ENCODE results near the gene DPF3. TPM values are rescaled to one million over a fixed set of nuclear protein-coding genes. Genes with fewer than 3 reads are reported as not detected.

Gene DPF3
- total RNA-seq, 3 donors from 2014 or later = 0.32 to 2.8 (median 1.3) TPM

DNA sequence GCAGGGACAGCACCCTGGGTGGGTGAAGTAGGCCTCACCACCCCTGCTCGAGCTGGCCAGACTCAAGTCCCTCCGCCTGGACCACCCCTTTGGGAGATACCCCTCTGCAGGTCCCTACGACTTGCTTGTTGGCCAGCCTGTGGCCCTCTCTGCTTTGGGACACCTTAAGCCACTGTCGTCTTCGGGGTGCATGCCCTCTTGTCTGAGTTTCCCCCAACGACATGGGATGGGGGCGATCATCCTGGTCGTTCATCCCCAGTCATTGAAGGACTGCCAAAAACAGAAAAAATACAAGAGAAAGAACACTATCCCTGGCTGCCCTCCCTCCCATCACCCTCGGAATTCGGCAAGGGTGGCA, 151.1 kb downstream of the DPF3 start:
- no peak for DNase-seq (ENCODE audit: low spot score in 2 of 2)
- intact Hi-C loops (cut with DNase I; ENCODE audit: low total_unique reads) = no loop called here
- Histone ChIP-seq H3K9me3 (no peaks in the 10 kb centered on the region), H3K4me1 (no peaks in the 10 kb centered on the region), H3K36me3 (no peaks in the 10 kb centered on the region), H3K27me3 (no peaks in the 10 kb centered on the region), H3K4me3 (no peak overlapping the region), H3K27ac (no peak overlapping the region)
- TF ChIP-seq POLR2AphosphoS5 (IDR thresholded peaks at IDR 0.05) (no peak), POLR2A (IDR thresholded peaks at IDR 0.05) (no peak)
- TF ChIP-seq, protein P1, sequence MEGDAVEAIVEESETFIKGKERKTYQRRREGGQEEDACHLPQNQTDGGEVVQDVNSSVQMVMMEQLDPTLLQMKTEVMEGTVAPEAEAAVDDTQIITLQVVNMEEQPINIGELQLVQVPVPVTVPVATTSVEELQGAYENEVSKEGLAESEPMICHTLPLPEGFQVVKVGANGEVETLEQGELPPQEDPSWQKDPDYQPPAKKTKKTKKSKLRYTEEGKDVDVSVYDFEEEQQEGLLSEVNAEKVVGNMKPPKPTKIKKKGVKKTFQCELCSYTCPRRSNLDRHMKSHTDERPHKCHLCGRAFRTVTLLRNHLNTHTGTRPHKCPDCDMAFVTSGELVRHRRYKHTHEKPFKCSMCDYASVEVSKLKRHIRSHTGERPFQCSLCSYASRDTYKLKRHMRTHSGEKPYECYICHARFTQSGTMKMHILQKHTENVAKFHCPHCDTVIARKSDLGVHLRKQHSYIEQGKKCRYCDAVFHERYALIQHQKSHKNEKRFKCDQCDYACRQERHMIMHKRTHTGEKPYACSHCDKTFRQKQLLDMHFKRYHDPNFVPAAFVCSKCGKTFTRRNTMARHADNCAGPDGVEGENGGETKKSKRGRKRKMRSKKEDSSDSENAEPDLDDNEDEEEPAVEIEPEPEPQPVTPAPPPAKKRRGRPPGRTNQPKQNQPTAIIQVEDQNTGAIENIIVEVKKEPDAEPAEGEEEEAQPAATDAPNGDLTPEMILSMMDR (IDR thresholded peaks at IDR 0.05) = no peak

DNA sequence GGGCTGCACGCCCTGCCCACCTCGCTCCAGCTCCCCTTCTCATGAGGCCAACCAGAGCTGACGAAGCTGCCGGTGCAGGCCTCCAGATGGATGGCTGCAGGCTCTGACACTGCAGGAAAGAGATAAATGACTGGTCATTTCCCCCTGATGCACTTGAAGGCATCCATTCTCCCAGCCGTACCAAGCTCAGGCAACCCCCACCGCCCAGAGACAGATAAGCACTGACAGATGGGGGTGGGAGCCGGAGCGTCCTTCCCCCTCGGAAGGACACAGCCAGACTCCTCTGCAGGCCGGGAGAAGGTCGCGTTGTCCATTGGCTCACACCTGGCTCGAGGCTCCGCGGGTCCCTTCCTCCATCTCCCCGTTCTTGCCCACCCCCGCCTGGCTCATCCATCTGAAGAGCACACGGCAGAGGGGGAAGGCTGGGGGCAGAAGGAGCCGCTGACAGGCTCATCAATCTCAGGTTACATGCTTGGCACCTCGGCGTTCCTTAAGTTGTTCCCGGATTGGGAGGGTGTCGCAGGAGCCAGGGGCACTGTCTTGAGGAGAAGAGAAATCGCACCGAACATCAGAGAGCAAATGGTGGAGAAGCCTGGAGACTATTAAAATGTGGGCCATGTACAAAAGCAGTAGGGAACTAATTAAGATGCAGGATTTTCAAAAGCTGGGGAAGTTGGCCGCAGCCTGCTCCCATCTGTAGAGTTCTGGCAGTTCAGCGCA, 151.6 kb downstream of the DPF3 start:
- no peak for DNase-seq (ENCODE audit: low spot score in 2 of 2)
- TF ChIP-seq POLR2A (IDR thresholded peaks at IDR 0.05) (no peak), POLR2AphosphoS5 (IDR thresholded peaks at IDR 0.05) (no peak)
- TF ChIP-seq, protein P1 (IDR thresholded peaks at IDR 0.05) = no peak
- intact Hi-C loops (cut with DNase I; ENCODE audit: low total_unique reads) = no loop called here
- no peaks in the 10 kb centered on the region for H3K9me3 ChIP-seq
- H3K27me3 ChIP-seq = no peaks in the 10 kb centered on the region
- no peak overlapping the region for H3K27ac ChIP-seq
- H3K4me1 ChIP-seq = no peaks in the 10 kb centered on the region
- no peaks in the 10 kb centered on the region for H3K36me3 ChIP-seq
- H3K4me3 ChIP-seq = no peak overlapping the region

DNA sequence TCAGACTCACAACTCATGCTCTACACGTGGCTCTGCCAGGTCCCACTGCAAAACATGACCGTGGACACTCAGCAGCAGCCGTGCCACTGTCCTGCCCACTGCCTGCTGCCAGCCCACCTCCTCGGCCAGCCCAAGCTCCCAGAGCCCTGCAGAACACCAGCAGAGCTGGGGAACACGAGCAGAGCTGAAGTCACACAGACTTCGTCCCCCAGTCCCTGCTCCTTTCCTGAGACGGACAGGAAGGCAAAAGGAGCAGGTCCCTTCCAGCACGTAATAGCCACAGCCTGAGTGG, 152.1 kb downstream of the DPF3 start:
- H3K27me3 ChIP-seq = no peaks in the 10 kb centered on the region
- TF ChIP-seq POLR2AphosphoS5 (IDR thresholded peaks at IDR 0.05) (no peak), POLR2A (IDR thresholded peaks at IDR 0.05) (no peak)
- TF ChIP-seq, protein P1 (IDR thresholded peaks at IDR 0.05) = no peak
- no peak for DNase-seq (ENCODE audit: low spot score in 2 of 2)
- intact Hi-C loops (cut with DNase I; ENCODE audit: low total_unique reads) = no loop called here
- no peaks in the 10 kb centered on the region for H3K4me1 ChIP-seq
- no peaks in the 10 kb centered on the region for H3K9me3 ChIP-seq
- H3K4me3 ChIP-seq = no peak overlapping the region
- H3K27ac ChIP-seq = no peak overlapping the region
- H3K36me3 ChIP-seq = no peaks in the 10 kb centered on the region

DNA sequence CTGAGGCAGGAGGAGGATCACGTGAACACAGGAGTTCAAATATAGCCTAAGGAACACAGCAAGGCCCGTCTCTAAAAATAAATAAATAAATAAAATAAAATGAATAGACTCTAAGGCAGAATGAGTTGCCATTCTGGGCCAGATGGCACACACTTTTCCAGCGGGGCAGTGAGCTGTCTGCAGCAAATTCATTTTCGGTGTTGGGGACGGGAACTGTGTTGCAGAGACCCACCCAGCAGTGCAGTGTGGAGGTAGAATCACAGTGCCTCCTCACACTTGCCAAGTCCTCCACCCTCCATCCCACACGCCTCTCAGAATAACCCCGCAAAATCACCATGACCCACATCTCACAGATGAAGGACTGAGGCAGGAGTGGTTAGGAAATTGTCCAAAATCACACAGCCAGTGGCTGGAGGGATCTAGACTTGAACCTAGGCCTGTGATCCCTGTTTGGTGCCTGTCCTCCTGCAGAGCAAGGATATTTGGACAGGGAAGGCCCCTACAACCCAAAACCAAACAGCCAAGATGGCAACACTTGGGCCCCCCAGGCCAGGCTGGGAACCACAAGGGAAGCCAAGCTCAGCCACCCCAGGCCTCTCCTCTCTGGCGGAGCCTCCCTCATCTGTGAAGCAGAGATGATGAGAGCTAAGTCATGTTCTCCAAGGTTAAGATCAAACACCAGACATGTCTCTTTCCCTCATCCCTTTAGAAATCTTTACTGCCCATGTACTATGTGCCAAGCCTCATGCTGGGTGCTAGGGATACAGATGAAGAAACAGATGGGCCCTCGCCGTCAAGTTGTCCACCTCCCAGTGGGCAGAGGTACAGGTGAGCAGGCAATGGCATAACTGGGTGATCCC, 152.7 kb downstream of the DPF3 start:
- DNase-seq (ENCODE audit: low spot score in 2 of 2) = no peak
- no peak overlapping the region for H3K4me3 ChIP-seq

More for the DNA sequence above, 152.7 kb downstream of the DPF3 start:
- Histone ChIP-seq H3K9me3 (no peaks in the 10 kb centered on the region), H3K27me3 (no peaks in the 10 kb centered on the region), H3K4me1 (no peaks in the 10 kb centered on the region), H3K36me3 (no peaks in the 10 kb centered on the region), H3K27ac (no peak overlapping the region)
- no peak for TF ChIP-seq POLR2AphosphoS5 (IDR thresholded peaks at IDR 0.05)
- TF ChIP-seq, protein P1 (IDR thresholded peaks at IDR 0.05) = no peak
- intact Hi-C loops (cut with DNase I; ENCODE audit: low total_unique reads) = no loop called here
